Heart left ventricle (tissue), 16 donors: Measurements from ENCODE around the gene EEF2K. TPM values are rescaled to one million over a fixed set of nuclear protein-coding genes. Genes with fewer than 3 reads are reported as not detected.

Experiments used
- ATAC-seq, 4 donors: fragments of 200-7000 bp; cut with Tn5 transposase; one replicate each; pipeline ENCODE4 v1.9.1; 2020 to 2022; ENCODE audit warnings: moderate library complexity in 4 of 4, mild to moderate bottlenecking in 3 of 4, moderate number of reproducible peaks in 1 of 4
- DNase-seq, 5 donors: peaks; one replicate each; pipeline ENCODE4 v3.0.0-alpha.2; 2020
- H3K27ac ChIP-seq, 12 donors: fragments of 200-600 bp; sonication (generic) in 4 of 12; one replicate each; pipeline versions ENCODE4 v1.5.0 to v1.8.0; 2016 to 2022; ENCODE audit warnings: mild to moderate bottlenecking in 2 of 12
- H3K27me3 ChIP-seq, 9 donors: fragments of 200-600 bp; sonication (generic) in 2 of 9; one replicate each; pipeline versions ENCODE4 v1.5.1 to v1.8.0; 2016 to 2022; ENCODE audit warnings: mild to moderate bottlenecking in 3 of 9
- H3K36me3 ChIP-seq, 9 donors: fragments of 200-600 bp; sonication (generic) in 2 of 9; one replicate each; pipeline versions ENCODE4 v1.5.0 to v1.8.0; 2018 to 2022; ENCODE audit warnings: mild to moderate bottlenecking in 2 of 9
- H3K4me1 ChIP-seq, 12 donors: fragments of 200-600 bp; sonication (generic) in 4 of 12; one replicate each; pipeline versions ENCODE4 v1.5.0 to v1.8.0; 2016 to 2022; ENCODE audit warnings: mild to moderate bottlenecking in 3 of 12
- H3K4me3 ChIP-seq, 12 donors: fragments of 200-600 bp; sonication (generic) in 4 of 12; one replicate each; pipeline versions ENCODE4 v1.5.0 to v1.8.0; 2017 to 2022; ENCODE audit warnings: mild to moderate bottlenecking in 9 of 12, moderate library complexity in 4 of 12
- H3K9me3 ChIP-seq, 12 donors: fragments of 200-600 bp; sonication (generic) in 4 of 12; one replicate each; pipeline versions ENCODE4 v1.5.0 to v1.8.0; 2016 to 2022; ENCODE audit warnings: mild to moderate bottlenecking in 1 of 12
- POLR2A ChIP-seq, 2 donors: fragments of 450-650 bp; IDR thresholded peaks; one replicate each; pipeline ENCODE4 v1.6.1; 2017; ENCODE audit warnings: antibody characterized with exemption in 2 of 2, mild to moderate bottlenecking in 2 of 2, moderate library complexity in 2 of 2
- WGBS, 4 donors: extraction: QIAGEN DNeasy Blood & Tissue Kit in 2 of 4; methylation state at CpG; one replicate each; pipeline versions ENCODE4 v1.1.5 to v1.1.7; 2013 to 2018; 5-methylcytosine and 5-hydroxymethylcytosine counted together
- intact Hi-C, 10 donors: fragments of 100-400 bp; cut with DNase I; formaldehyde crosslinking; loops; one replicate each; pipeline versions ENCODE4 v1.11.1 to v1.14.2; 2022
- polyA plus RNA-seq, 2 donors: library from polyadenylated mRNA; stranded (reverse); fragments of 200-250 nt; gene quantifications; one replicate each; pipeline ENCODE4 v1.2.3, GENCODE V29; 2013
- total RNA-seq, 9 donors: library from RNA; depleted of rRNA in 2 of 9; stranded (reverse); fragments of >200 nt in 2 of 9; fragmentation: NEBNext Ultra II Directional in 3 of 9; extraction: Animal tissue kit (Norgen Biotek cat#: 25700) in 3 of 9; gene quantifications; one replicate each; pipeline versions ENCODE4 v1.1.0 to v1.2.4, GENCODE V29; 2016 to 2023
- TF ChIP-seq, protein P1 (sequence below), 12 donors: fragments of 200-600 bp; sonication (generic) in 4 of 12; IDR thresholded peaks; one replicate each; pipeline versions ENCODE4 v1.5.0 to v1.8.0; 2018 to 2022; ENCODE audit warnings: antibody characterized with exemption in 12 of 12, mild to moderate bottlenecking in 5 of 12
- donor health status: ischemic (EF 13 %, LVEDD 7.1; RV severe dilation, severe dysfunction).
- donor health status: healthy with polysubstance abuse.
- donor health status: DM: no; HTN: yes; CAD: no.
- donor health status: DM: no; HTN: no; CAD: no.
- donor health status: ischemic (EF 25% LVEDD 6.9; RV normal size, moderate dysfunction).
- donor health status: ischemic (EF 25% LVEDD 5.7; RV mildly dilated, moderate dysfunction).
- donor health status: healthy.
- donor health status: DM: yes; HTN: yes; CAD: no.
- donor health status: ischemic (EF 35%, LVEDD 5.7; RV mildly dilated, moderate dysfunction).
- donor health status: nonischemic (EF 11% LVEDD 7.7; RV severe dilation, severe dysfunction).
- donor health status: DM: yes; HTN: yes; CAD: no.
- donor health status: PGD.
- donor health status: ischemic (EF 29% LVEDD 5.4; RV normal size, mild dysfunction).
- donor health status: nonischemic (EF 23%, LVEDD 6.1; RV moderate dilation, normal function).

Gene EEF2K
- total and polyA plus RNA-seq, 11 donors = 8.3 to 33.6 (median 24.6) TPM

DNA sequence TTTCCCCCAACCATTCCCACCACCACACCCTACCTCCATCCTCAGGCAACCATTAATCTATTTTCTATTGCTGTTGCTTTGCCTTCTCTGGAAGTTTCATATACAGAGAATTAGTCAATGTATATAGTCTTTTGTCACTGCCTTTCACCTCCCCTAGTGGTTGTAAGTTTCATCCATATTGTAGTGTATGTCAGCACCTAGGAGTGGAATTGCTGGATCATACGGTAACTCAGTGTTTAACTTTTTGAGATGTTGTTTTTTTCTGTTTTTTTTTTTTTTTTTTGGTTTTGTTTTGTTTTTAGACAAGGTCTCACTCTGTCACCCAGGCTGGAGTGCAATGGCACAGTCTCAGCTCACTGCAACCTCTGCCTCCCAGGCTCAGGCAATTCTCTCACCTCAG is 16.9 kb downstream of the EEF2K start:
- H3K27me3 ChIP-seq = no peaks in the 10 kb centered on the region
- DNase-seq = no peak
- 85 to 95% (median 92%) methylated on average over 1 of the region's 1 CpG for WGBS, 4 donors
- TF ChIP-seq POLR2A (IDR thresholded peaks at IDR 0.05) = no peak
- TF ChIP-seq, protein P1, sequence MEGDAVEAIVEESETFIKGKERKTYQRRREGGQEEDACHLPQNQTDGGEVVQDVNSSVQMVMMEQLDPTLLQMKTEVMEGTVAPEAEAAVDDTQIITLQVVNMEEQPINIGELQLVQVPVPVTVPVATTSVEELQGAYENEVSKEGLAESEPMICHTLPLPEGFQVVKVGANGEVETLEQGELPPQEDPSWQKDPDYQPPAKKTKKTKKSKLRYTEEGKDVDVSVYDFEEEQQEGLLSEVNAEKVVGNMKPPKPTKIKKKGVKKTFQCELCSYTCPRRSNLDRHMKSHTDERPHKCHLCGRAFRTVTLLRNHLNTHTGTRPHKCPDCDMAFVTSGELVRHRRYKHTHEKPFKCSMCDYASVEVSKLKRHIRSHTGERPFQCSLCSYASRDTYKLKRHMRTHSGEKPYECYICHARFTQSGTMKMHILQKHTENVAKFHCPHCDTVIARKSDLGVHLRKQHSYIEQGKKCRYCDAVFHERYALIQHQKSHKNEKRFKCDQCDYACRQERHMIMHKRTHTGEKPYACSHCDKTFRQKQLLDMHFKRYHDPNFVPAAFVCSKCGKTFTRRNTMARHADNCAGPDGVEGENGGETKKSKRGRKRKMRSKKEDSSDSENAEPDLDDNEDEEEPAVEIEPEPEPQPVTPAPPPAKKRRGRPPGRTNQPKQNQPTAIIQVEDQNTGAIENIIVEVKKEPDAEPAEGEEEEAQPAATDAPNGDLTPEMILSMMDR (IDR thresholded peaks at IDR 0.05) = no peak
- H3K9me3 ChIP-seq = no peaks in the 10 kb centered on the region
- peaks cover 0 to 32% (median 23%) of the 10 kb centered on the region in 12 donors for H3K4me1 ChIP-seq
- no peak for ATAC-seq
- peaks cover 0 to 25% (median 16%) of the 10 kb centered on the region in 9 donors for H3K36me3 ChIP-seq
- intact Hi-C loops = no loop called here
- peak overlapping the region in 1 of 12 donors; percentile 56 for H3K27ac ChIP-seq
- no peak overlapping the region for H3K4me3 ChIP-seq

DNA sequence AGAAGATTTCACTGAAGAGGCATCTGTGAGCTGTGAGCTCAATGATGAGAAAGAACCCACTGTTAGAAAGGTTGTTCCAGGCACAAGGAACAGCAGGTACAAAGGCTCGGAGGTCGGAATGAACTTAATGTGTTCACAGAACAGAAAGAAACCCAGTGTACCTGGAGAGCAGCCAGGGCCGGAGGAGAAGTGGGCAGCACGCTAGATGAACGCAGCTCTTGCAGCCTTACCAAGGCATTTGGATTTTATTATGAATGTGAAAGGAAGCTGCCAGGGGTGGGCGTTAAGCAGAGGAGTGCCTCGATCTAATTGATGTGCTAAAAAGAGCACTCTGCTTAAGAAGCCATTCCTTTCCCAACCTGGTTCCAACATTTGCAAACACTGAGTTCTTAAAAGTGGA is 19.0 kb downstream of the EEF2K start:
- intact Hi-C loops = no loop called here
- no peaks in the 10 kb centered on the region for H3K27me3 ChIP-seq
- ATAC-seq (no peak), DNase-seq (peak in 2 of 5 donors; percentile 31 to 35)
- H3K4me1 ChIP-seq = peaks cover 0 to 14% (median 5%) of the 10 kb centered on the region in 12 donors
- no peaks in the 10 kb centered on the region for H3K9me3 ChIP-seq
- peak overlapping the region in 1 of 12 donors; percentile 56 for H3K27ac ChIP-seq
- peaks cover 0 to 46% (median 37%) of the 10 kb centered on the region in 9 donors for H3K36me3 ChIP-seq
- WGBS, 4 donors = 51 to 59% (median 56%) methylated on average over 7 of the region's 7 CpGs
- no peak overlapping the region for H3K4me3 ChIP-seq
- no peak for TF ChIP-seq POLR2A (IDR thresholded peaks at IDR 0.05)
- TF ChIP-seq, protein P1 (IDR thresholded peaks at IDR 0.05) = no peak

DNA sequence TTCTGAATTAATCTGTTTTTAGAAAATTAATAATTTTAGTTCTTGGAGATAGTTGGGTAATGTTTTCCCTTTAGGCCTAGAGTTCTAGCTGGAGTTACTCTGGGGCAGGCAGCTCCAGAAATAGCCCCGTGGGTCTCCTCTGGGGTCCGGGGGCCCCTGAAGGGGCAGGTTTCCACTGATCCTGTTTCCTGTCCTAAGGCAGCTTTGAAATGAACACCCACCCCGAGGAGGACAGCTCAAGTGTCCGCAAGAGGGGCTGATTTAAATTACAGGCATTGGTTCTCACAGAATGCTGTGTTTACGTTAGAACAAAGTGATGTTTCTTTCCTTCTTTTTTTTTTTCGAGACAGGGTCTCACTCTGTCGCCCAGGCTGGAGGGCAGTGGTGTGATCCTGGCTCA is 23.8 kb downstream of the EEF2K start:
- WGBS, 4 donors = 43 to 55% (median 50%) methylated on average over 7 of the region's 7 CpGs
- intact Hi-C loops = no loop called here

DNA sequence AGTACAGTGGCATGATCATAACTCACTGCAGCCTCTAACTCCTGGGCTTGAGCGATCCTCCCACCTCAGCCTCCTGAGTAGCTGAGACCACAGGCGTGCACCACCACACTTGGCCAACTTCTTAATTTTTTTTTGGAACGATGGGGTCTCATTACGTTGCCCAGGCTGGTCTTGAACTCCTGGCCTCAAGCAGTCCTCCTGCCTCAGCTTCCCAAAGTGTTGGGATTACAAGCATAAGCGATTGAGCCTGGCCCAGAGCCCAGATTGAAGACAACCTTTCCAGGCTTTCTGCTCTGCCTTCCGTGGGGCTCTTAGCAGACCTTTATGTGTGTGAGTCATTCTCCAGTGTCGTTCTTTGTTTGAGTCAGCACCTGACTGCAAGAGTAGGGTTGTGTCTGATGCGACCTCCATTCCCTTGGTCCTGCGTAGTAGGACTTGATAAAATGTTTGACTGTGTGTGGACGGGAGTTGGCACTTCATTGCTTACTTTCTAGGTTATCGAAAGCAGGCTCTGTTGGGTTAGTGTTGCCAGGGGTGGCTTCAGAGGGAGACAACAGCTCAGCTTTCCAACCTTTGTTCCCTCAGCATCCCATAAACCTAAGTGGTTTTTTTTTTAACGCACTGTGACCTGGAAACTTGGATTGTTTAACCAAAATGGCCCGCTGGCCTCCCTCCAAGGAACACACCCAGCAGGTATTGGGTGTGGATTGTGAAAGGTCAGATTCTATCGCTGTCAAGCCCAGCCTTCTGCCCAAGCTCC is 26.4 kb downstream of the EEF2K start:
- peaks cover 0 to 15% (median 1%) of the 10 kb centered on the region in 12 donors for H3K4me1 ChIP-seq
- peak; percentile 47 to 86 (median 78) for ATAC-seq
- H3K36me3 ChIP-seq = peaks cover 0 to 72% (median 46%) of the 10 kb centered on the region in 9 donors
- peak in 2 of 5 donors; percentile 16 to 58 for DNase-seq
- TF ChIP-seq POLR2A (IDR thresholded peaks at IDR 0.05) = no peak
- TF ChIP-seq, protein P1 (IDR thresholded peaks at IDR 0.05) = no peak
- H3K9me3 ChIP-seq = no peaks in the 10 kb centered on the region
- 58 to 73% (median 62%) methylated on average over 14 of the region's 14 CpGs for WGBS, 4 donors
- H3K4me3 ChIP-seq = no peak overlapping the region
- peak overlapping the region in 7 of 12 donors; percentile 7 to 66 (median 28) for H3K27ac ChIP-seq
- H3K27me3 ChIP-seq = no peaks in the 10 kb centered on the region
- intact Hi-C loops = no loop called here

More for the DNA sequence above, 23.8 kb downstream of the EEF2K start:
- DNase-seq (peak in 1 of 5 donors; percentile 3), ATAC-seq (no peak)
- H3K4me3 ChIP-seq = no peak overlapping the region
- no peak overlapping the region for H3K27ac ChIP-seq
- H3K9me3 ChIP-seq = no peaks in the 10 kb centered on the region
- TF ChIP-seq, protein P1 (IDR thresholded peaks at IDR 0.05) = no peak
- no peak for TF ChIP-seq POLR2A (IDR thresholded peaks at IDR 0.05)
- no peaks in the 10 kb centered on the region for H3K27me3 ChIP-seq
- H3K4me1 ChIP-seq = peaks cover 0 to 11% (median 1%) of the 10 kb centered on the region in 12 donors
- peaks cover 0 to 79% (median 57%) of the 10 kb centered on the region in 9 donors for H3K36me3 ChIP-seq
